ACHN (cell line): ENCODE results near the gene ACO2.
"Not testable (repeated sequence)": the region's sequence is repeated elsewhere in the genome, so short reads cannot be mapped to it uniquely, and the experiment has no call there.

Experiments used
- DNase-seq: peaks from one replicate; pipeline ENCODE4 v3.0.0-alpha.2; 2015
- in situ Hi-C: cut with HindIII; loops from 2 replicates; pipeline ENCODE4 v1.10.0; 2017; ENCODE audit warnings: low sequenced_read_pairs, low pct_ligation_motif_present, low pct_unique_long_range_greater_than_20kb

The ACO2 gene

GRCh38 chr22:41446639-41447434 is 22.1 kb upstream of the ACO2 start, which contains the start of gene TOB2:
Gene TOB2 (minus strand): TSS chr22:41446801. CDS start chr22:41437345, 9,456 bp downstream.
- in situ Hi-C loops = no loop called here

GRCh38 chr22:41447435-41448188 is 21.3 kb upstream of the ACO2 start:
- peak; percentile 59 for DNase-seq
- in situ Hi-C loops = no loop called here

More at GRCh38 chr22:41446639-41447434, 22.1 kb upstream of the ACO2 start, which contains the start of gene TOB2:
- peak; percentile 92 for DNase-seq

GRCh38 chr22:41448189-41448808 is 20.6 kb upstream of the ACO2 start:
- DNase-seq = peak; percentile 98
- in situ Hi-C loops = no loop called here

GRCh38 chr22:41458161-41458728 is 10.7 kb upstream of the ACO2 start:
- in situ Hi-C loops = no loop called here
- DNase-seq = no peak

GRCh38 chr22:41459431-41459830 is 9.5 kb upstream of the ACO2 start:
- peak; percentile 12 for DNase-seq
- in situ Hi-C loops = no loop called here

- in situ Hi-C loops, DNase-seq: not testable (repeated sequence)
Observed at GRCh38 chr22:41460071-41460470, 8.8 kb upstream of the ACO2 start.

GRCh38 chr22:41461901-41462300 is 7.0 kb upstream of the ACO2 start:
- no peak for DNase-seq
- in situ Hi-C loops = no loop called here

GRCh38 chr22:41469218-41469851 is 418 bp downstream of the ACO2 start:
- in situ Hi-C loops = no loop called here
- DNase-seq = peak; percentile 12

GRCh38 chr22:41470886-41471285 is 2.0 kb downstream of the ACO2 start:
- in situ Hi-C loops = no loop called here

GRCh38 chr22:41471568-41471967 is 2.7 kb downstream of the ACO2 start:
- in situ Hi-C loops = no loop called here
- DNase-seq = no peak

More at GRCh38 chr22:41470886-41471285, 2.0 kb downstream of the ACO2 start:
- no peak for DNase-seq

- in situ Hi-C loops = no loop called here
- DNase-seq = no peak
Observed at GRCh38 chr22:41474872-41475451, 6.0 kb downstream of the ACO2 start.

GRCh38 chr22:41478473-41478872 is 9.6 kb downstream of the ACO2 start:
- no peak for DNase-seq
- in situ Hi-C loops = no loop called here

- in situ Hi-C loops = no loop called here
- DNase-seq = no peak
Observed at GRCh38 chr22:41478891-41479521, 10.1 kb downstream of the ACO2 start.

- in situ Hi-C loops = no loop called here
- no peak for DNase-seq
Observed at GRCh38 chr22:41479671-41480396, 10.9 kb downstream of the ACO2 start.

- in situ Hi-C loops = no loop called here
- no peak for DNase-seq
Observed at GRCh38 chr22:41480397-41480735, 11.4 kb downstream of the ACO2 start.

- in situ Hi-C loops = no loop called here
- peak; percentile 10 for DNase-seq
Observed at GRCh38 chr22:41481131-41481830, 12.4 kb downstream of the ACO2 start.

- no peak for DNase-seq
- in situ Hi-C loops = no loop called here
Observed at GRCh38 chr22:41481925-41482318, 13.0 kb downstream of the ACO2 start.
